HepG2 (cell line): ENCODE data around the gene AANAT. TPM values are rescaled to one million over a fixed set of nuclear protein-coding genes. Genes with fewer than 3 reads are reported as not detected.
A peak's percentile ranks its signal among the peaks of the same experiment; 100 is the strongest.

Source experiments
- ASH2L ChIP-seq: fragments of 300-600, 200-600 bp; sonication (generic); IDR thresholded peaks from 2 replicates; pipeline ENCODE4 v1.7.0; 2017; ENCODE audit warnings: low read depth, mild to moderate bottlenecking, moderate library complexity, mixed read lengths, low read length; ENCODE audit not compliant: insufficient read length
- CBX2 ChIP-seq, 2 experiments: fragments of 200-600 bp in 1 of 2; sonication (generic); formaldehyde crosslinking in 1 of 2; IDR thresholded peaks; 2 replicates each; pipeline versions ENCODE4 v1.7.0 to v1.8.1; 2018 to 2022; ENCODE audit warnings: low read depth in 2 of 2, low read length in 1 of 2, mild to moderate bottlenecking in 1 of 2, missing genetic modification reagents in 1 of 2
- DNMT1 ChIP-seq: sonication (generic); formaldehyde crosslinking; IDR thresholded peaks from 2 replicates; pipeline ENCODE4 v1.5.1; 2020; ENCODE audit warnings: mild to moderate bottlenecking, missing genetic modification reagents
- MED8 ChIP-seq: sonication (generic); formaldehyde crosslinking; IDR thresholded peaks from 2 replicates; pipeline ENCODE4 v1.8.1; 2023; ENCODE audit warnings: mild to moderate bottlenecking, missing genetic modification reagents; ENCODE audit not compliant: insufficient replicate concordance
- MLXIP ChIP-seq: sonication (generic); formaldehyde crosslinking; IDR thresholded peaks from 2 replicates; pipeline ENCODE4 v1.9.0; 2021; ENCODE audit warnings: missing genetic modification reagents, borderline replicate concordance
- POLR2A ChIP-seq, 2 experiments: IDR thresholded peaks; 2 replicates each; pipeline ENCODE4 v1.6.1; 2011; ENCODE audit warnings: low read depth in 2 of 2, low read length in 2 of 2, mild to moderate bottlenecking in 1 of 2, moderate library complexity in 1 of 2; ENCODE audit not compliant: insufficient read depth in 1 of 2
- RAD21 ChIP-seq: fragments of 450-650 bp; formaldehyde crosslinking; IDR thresholded peaks from 2 replicates; pipeline ENCODE4 v1.5.0; 2020; ENCODE audit warnings: mild to moderate bottlenecking
- SOX6 ChIP-seq, 2 experiments: fragments of 450-650 bp in 1 of 2; sonication (generic) in 1 of 2; formaldehyde crosslinking in 1 of 2; IDR thresholded peaks; 2 replicates each; pipeline versions ENCODE4 v1.4.0 to v1.6.1; 2017 to 2020; ENCODE audit warnings: antibody characterized with exemption in 1 of 2, mild to moderate bottlenecking in 1 of 2, missing genetic modification reagents in 1 of 2
- SP4 ChIP-seq: sonication (generic); formaldehyde crosslinking; IDR thresholded peaks from 2 replicates; pipeline ENCODE4 v1.8.1; 2023; ENCODE audit warnings: mild to moderate bottlenecking, missing genetic modification reagents
- ZBTB40 ChIP-seq, 2 experiments: fragments of 450-650 bp in 1 of 2; sonication (generic) in 1 of 2; formaldehyde crosslinking in 1 of 2; IDR thresholded peaks; 2 replicates each; pipeline versions ENCODE4 v1.6.1 to v1.8.0; 2016 to 2022; ENCODE audit warnings: antibody characterized with exemption in 1 of 2, mild to moderate bottlenecking in 1 of 2, missing genetic modification reagents in 1 of 2
- ZMAT3 ChIP-seq: sonication (generic); formaldehyde crosslinking; conservative IDR thresholded peaks from 2 replicates; pipeline ENCODE4 v1.7.0; 2021; ENCODE audit warnings: missing genetic modification reagents
- ZMYM4 ChIP-seq: sonication (generic); formaldehyde crosslinking; IDR thresholded peaks from 2 replicates; pipeline ENCODE4 v1.8.1; 2023; ENCODE audit warnings: mild to moderate bottlenecking, missing genetic modification reagents
- ZNF263 ChIP-seq: sonication (generic); formaldehyde crosslinking; IDR thresholded peaks from 2 replicates; pipeline ENCODE4 v1.4.0; 2020; ENCODE audit warnings: missing genetic modification reagents
- ZNF331 ChIP-seq: sonication (generic); formaldehyde crosslinking; IDR thresholded peaks from 2 replicates; pipeline ENCODE4 v1.4.0; 2020; ENCODE audit warnings: missing genetic modification reagents
- ZNF367 ChIP-seq: sonication (generic); formaldehyde crosslinking; IDR thresholded peaks from 2 replicates; pipeline ENCODE4 v1.4.0; 2020; ENCODE audit warnings: missing genetic modification reagents, borderline replicate concordance
- ZNF510 ChIP-seq: sonication (generic); formaldehyde crosslinking; IDR thresholded peaks from 2 replicates; pipeline ENCODE4 v1.4.0; 2020; ENCODE audit warnings: low read depth, mild to moderate bottlenecking, missing genetic modification reagents
- polyA plus RNA-seq, 8 experiments: library from polyadenylated mRNA; depleted of rRNA in 3 of 8; stranded (reverse) in 7 of 8; unstranded in 1 of 8; fragments of >200 nt; fragmentation: Illumina TruSeq in 4 of 8; extraction: Trizol in 4 of 8; gene quantifications; 2 replicates each; pipeline versions ENCODE4 v1.2.1 to v1.2.3, GENCODE V29; 2011 to 2016; ENCODE audit warnings: low read depth in 4 of 8, missing spikeins in 1 of 8, mixed read lengths in 1 of 8; ENCODE audit not compliant: insufficient read depth in 1 of 8
- total RNA-seq, 5 experiments: library from RNA; depleted of rRNA; stranded (reverse); fragments of >200 nt; fragmentation: Illumina TruSeq; extraction: Trizol; gene quantifications; 2 replicates each; pipeline ENCODE4 v1.2.3, GENCODE V29; 2016; ENCODE audit warnings: low read depth in 1 of 5

Gene AANAT
- total and polyA plus RNA-seq, 2 of the 13 experiments (the other 11 are each of a cell fraction or from before 2014, with no cell fraction given) = 0.07 TPM; not detected in 1

- TF ChIP-seq ZBTB40 (IDR thresholded peaks at IDR 0.05) (no peak), ZBTB40 (CRISPR knock-in tag; IDR thresholded peaks at IDR 0.05) (peak; percentile 80), CBX2 (IDR thresholded peaks at IDR 0.05; ENCODE audit: low read depth, low read length) (no peak), CBX2 (CRISPR knock-in tag; IDR thresholded peaks at IDR 0.05; ENCODE audit: low read depth) (no peak; the same call in 1 of the 2 replicates), MLXIP (CRISPR knock-in tag) (no peak), SOX6 (IDR thresholded peaks at IDR 0.05) (no peak), SOX6 (CRISPR knock-in tag; IDR thresholded peaks at IDR 0.05) (no peak), ZNF510 (no peak; the same call in 1 of the 2 replicates), ZMAT3 (CRISPR knock-in tag) (peak; percentile 74; the same call in 1 of the 2 replicates), ZNF263 (0 out of 2 replicates have a peak, but pooled peaks have one; percentile 4), RAD21 (CRISPR knock-in tag) (peak; percentile 59), POLR2A (IDR thresholded peaks at IDR 0.05; ENCODE audit: insufficient read depth in 1 of 2, low read depth in 2 of 2, low read length in 2 of 2) (peak; percentile 66 to 94; a peak in 3 of 4 replicates), SP4 (CRISPR knock-in tag) (peak; percentile 97), ZNF331 (CRISPR knock-in tag) (peak; percentile 26; the same call in 1 of the 2 replicates), ASH2L (no peak), ZNF367 (CRISPR knock-in tag) (no peak; the same call in 1 of the 2 replicates), ZMYM4 (CRISPR knock-in tag) (peak; percentile 14; the same call in 1 of the 2 replicates), DNMT1 (CRISPR knock-in tag) (0 out of 2 replicates have a peak, but pooled peaks have one; percentile 61), MED8 (CRISPR knock-in tag) (no peak)
These were observed 33.8 kb downstream of the AANAT start, which contains the start of gene RHBDF2 (continued) for GRCh38 chr17:76501018-76501826.
